Kidney tubule cell (primary cell): ENCODE measurements around the gene FDXACB1.

Experiments used
- DNase-seq: peaks from one replicate; pipeline ENCODE4 v3.0.0-alpha.2; 2018; ENCODE audit warnings: low spot score

Gene FDXACB1

GRCh38 chr11:111878849-111879636 is at the start of gene FDXACB1, which contains the start of gene CFAP68:
TSS of gene FDXACB1 (minus strand) at chr11:111879165. CDS start at chr11:111879132, 33 bp downstream.
TSS of gene CFAP68 (plus strand) at chr11:111879541. CDS start at chr11:111879561, 20 bp downstream.
- DNase-seq = peak; percentile 98

GRCh38 chr11:111926505-111927391 is 47.8 kb upstream of the FDXACB1 start:
- peak; percentile 97 for DNase-seq

GRCh38 chr11:111925953-111926352 is 47.0 kb upstream of the FDXACB1 start:
- no peak for DNase-seq

- no peak for DNase-seq
Measured at GRCh38 chr11:111923951-111924350, 45.0 kb upstream of the FDXACB1 start.

- peak; percentile 39 for DNase-seq
Measured at GRCh38 chr11:111923351-111923788, 44.4 kb upstream of the FDXACB1 start.

- peak; percentile 41 for DNase-seq
Measured at GRCh38 chr11:111922803-111923202, 43.8 kb upstream of the FDXACB1 start.

GRCh38 chr11:111921541-111922230 is 42.7 kb upstream of the FDXACB1 start:
- no peak for DNase-seq

GRCh38 chr11:111920908-111921307 is 41.9 kb upstream of the FDXACB1 start:
- no peak for DNase-seq

- peak; percentile 94 for DNase-seq
Measured at GRCh38 chr11:111918390-111919256, 39.7 kb upstream of the FDXACB1 start, which contains the start of gene C11orf52. TSS of gene C11orf52 (plus strand) at chr11:111918913. CDS start at chr11:111918973, 60 bp downstream.

- DNase-seq = no peak
Measured at GRCh38 chr11:111917788-111918187, 38.8 kb upstream of the FDXACB1 start.

GRCh38 chr11:111917312-111917711 is 38.3 kb upstream of the FDXACB1 start:
- DNase-seq = no peak

GRCh38 chr11:111916768-111917167 is 37.8 kb upstream of the FDXACB1 start:
- DNase-seq = no peak

- DNase-seq = peak; percentile 80
Measured at GRCh38 chr11:111913997-111914396, 35.0 kb upstream of the FDXACB1 start.

GRCh38 chr11:111913031-111913861 is 34.3 kb upstream of the FDXACB1 start:
- DNase-seq = peak; percentile 42

GRCh38 chr11:111912535-111912934 is 33.6 kb upstream of the FDXACB1 start, which contains the start of gene HSPB2:
TSS of gene HSPB2 (plus strand) at chr11:111912734. CDS start at chr11:111912830, 96 bp downstream.
- no peak for DNase-seq

- peak; percentile 99 for DNase-seq
Measured at GRCh38 chr11:111911563-111912401, 32.8 kb upstream of the FDXACB1 start, which contains the start of gene CRYAB. TSS of gene CRYAB (minus strand) at chr11:111911770. CDS start at chr11:111911724, 46 bp downstream.

- no peak for DNase-seq
Measured at GRCh38 chr11:111910676-111911562, 32.0 kb upstream of the FDXACB1 start.

- no peak for DNase-seq
Measured at GRCh38 chr11:111909378-111909777, 30.4 kb upstream of the FDXACB1 start.
